Islet precursor cell (in vitro differentiated cells): ENCODE results near the gene MRGPRF.

Experiments used
- DNase-seq: peaks from one replicate; pipeline ENCODE4 v3.0.0-alpha.2; 2018

The MRGPRF gene

GRCh38 chr11:69013009-69013951, at the start of gene MRGPRF:
Gene MRGPRF (minus strand): TSS chr11:69013246. CDS start chr11:69009901, 3,345 bp downstream.
- DNase-seq, result peak; percentile 84

- DNase-seq, result no peak
These were observed 49.3 kb upstream of the MRGPRF start for GRCh38 chr11:69062169-69062855.

- DNase-seq, result no peak
These were observed 48.6 kb upstream of the MRGPRF start for GRCh38 chr11:69061713-69062053.

GRCh38 chr11:69060806-69061712, 48.0 kb upstream of the MRGPRF start:
- DNase-seq, result no peak

GRCh38 chr11:69059985-69060384, 46.9 kb upstream of the MRGPRF start:
- no peak for DNase-seq

GRCh38 chr11:69059429-69059828, 46.4 kb upstream of the MRGPRF start:
- DNase-seq, result no peak

- DNase-seq, result no peak
These were observed 45.6 kb upstream of the MRGPRF start for GRCh38 chr11:69058511-69059270.

- no peak for DNase-seq
These were observed 44.8 kb upstream of the MRGPRF start for GRCh38 chr11:69057801-69058200.

GRCh38 chr11:69057236-69057635, 44.2 kb upstream of the MRGPRF start:
- no peak for DNase-seq

- DNase-seq, result no peak
These were observed 42.8 kb upstream of the MRGPRF start for GRCh38 chr11:69055598-69056516.

GRCh38 chr11:69055212-69055586, 42.2 kb upstream of the MRGPRF start:
- DNase-seq, result no peak

GRCh38 chr11:69054397-69055211, 41.6 kb upstream of the MRGPRF start:
- no peak for DNase-seq

- DNase-seq, result no peak
These were observed 40.7 kb upstream of the MRGPRF start for GRCh38 chr11:69053546-69054396.

GRCh38 chr11:69053169-69053477, 40.1 kb upstream of the MRGPRF start:
- no peak for DNase-seq

- no peak for DNase-seq
These were observed 39.5 kb upstream of the MRGPRF start for GRCh38 chr11:69052343-69053168.

- DNase-seq, result no peak
These were observed 38.6 kb upstream of the MRGPRF start for GRCh38 chr11:69051381-69052342.
